Neural cell (in vitro differentiated cells): ENCODE measurements around the gene ERFL. TPM values are rescaled to one million over a fixed set of nuclear protein-coding genes. Genes with fewer than 3 reads are reported as not detected.

Experiments used
- H2AFZ ChIP-seq: fragments of 200-600, 300-800 bp; sonication (generic), shearing (Covaris generic); 2 replicates; pipeline ENCODE4 v1.6.0; 2014; ENCODE audit warnings: low read depth, mild to moderate bottlenecking, antibody characterized with exemption, low read length, moderate library complexity
- H3F3A ChIP-seq: fragments of 200-600 bp; shearing (Covaris generic); 2 replicates; pipeline ENCODE4 v1.6.1; 2016; ENCODE audit warnings: mild to moderate bottlenecking, moderate library complexity, mixed read lengths, antibody characterized with exemption, low read length; ENCODE audit not compliant: insufficient read depth, poor library complexity, severe bottlenecking
- H3K27ac ChIP-seq: fragments of 200-600, 300-800 bp; sonication (generic), shearing (Covaris generic); 2 replicates; pipeline ENCODE4 v1.5.1; 2014; ENCODE audit warnings: mild to moderate bottlenecking, low read length, moderate library complexity
- H3K27me3 ChIP-seq: fragments of 300-800, 200-600 bp; sonication (generic), shearing (Covaris generic); 2 replicates; pipeline ENCODE4 v1.6.0; 2014; ENCODE audit warnings: mild to moderate bottlenecking, low read depth, low read length, moderate library complexity; ENCODE audit not compliant: insufficient read depth
- H3K36me3 ChIP-seq: fragments of 300-800, 200-600 bp; sonication (generic), shearing (Covaris generic); 2 replicates; pipeline ENCODE4 v1.5.1; 2014; ENCODE audit warnings: mild to moderate bottlenecking, antibody characterized with exemption, low read length, moderate library complexity; ENCODE audit not compliant: insufficient read depth
- H3K4me2 ChIP-seq: fragments of 300-800, 200-600 bp; sonication (generic), shearing (Covaris generic); 2 replicates; pipeline ENCODE4 v1.6.0; 2014; ENCODE audit warnings: mild to moderate bottlenecking, low read length
- H3K4me3 ChIP-seq: fragments of 300-800, 200-600 bp; sonication (generic), shearing (Covaris generic); 2 replicates; pipeline ENCODE4 v1.5.1; 2014; ENCODE audit warnings: mild to moderate bottlenecking, low read length, moderate library complexity
- H3K79me2 ChIP-seq: fragments of 200-600 bp; shearing (Covaris generic); replicated peaks from 2 replicates; pipeline ENCODE4 v1.6.0; 2014; ENCODE audit warnings: mild to moderate bottlenecking, low read length, moderate library complexity; ENCODE audit not compliant: insufficient read depth
- H3K9ac ChIP-seq: fragments of 300-800, 200-600 bp; sonication (generic), shearing (Covaris generic); 2 replicates; pipeline ENCODE4 v1.6.1; 2016; ENCODE audit warnings: mild to moderate bottlenecking, low read length, mixed read lengths
- H3K9me2 ChIP-seq: fragments of 200-600 bp; shearing (Covaris generic); 2 replicates; pipeline ENCODE4 v1.6.1; 2016; ENCODE audit warnings: mild to moderate bottlenecking, low read length, mixed read lengths; ENCODE audit not compliant: insufficient read depth
- H3K9me3 ChIP-seq: fragments of 200-600, 300-800 bp; sonication (generic), shearing (Covaris generic); 2 replicates; pipeline ENCODE4 v1.6.1; 2016; ENCODE audit warnings: mild to moderate bottlenecking, mixed run types, low read length, moderate library complexity, mixed read lengths
- H4K20me1 ChIP-seq: fragments of 200-600 bp; shearing (Covaris generic); 2 replicates; pipeline ENCODE4 v1.6.1; 2016; ENCODE audit warnings: mild to moderate bottlenecking, mixed run types; ENCODE audit not compliant: insufficient read depth
- EP300 ChIP-seq: fragments of 450-650 bp; conservative IDR thresholded peaks from 2 replicates; pipeline ENCODE4 v1.6.1; 2014; ENCODE audit warnings: antibody characterized with exemption, mild to moderate bottlenecking, moderate library complexity; ENCODE audit not compliant: poor library complexity, severe bottlenecking
- EZH2 ChIP-seq: fragments of 200-600, 300-800 bp; shearing (Covaris generic), sonication (generic); IDR thresholded peaks from 2 replicates; pipeline ENCODE4 v1.6.1; 2014; ENCODE audit warnings: antibody characterized with exemption, low read length, borderline replicate concordance, mild to moderate bottlenecking; ENCODE audit not compliant: insufficient read depth, poor library complexity, severe bottlenecking
- MXI1 ChIP-seq: fragments of 450-650 bp; conservative IDR thresholded peaks from 2 replicates; pipeline ENCODE4 v1.6.1; 2014; ENCODE audit warnings: antibody characterized with exemption, mild to moderate bottlenecking; ENCODE audit not compliant: poor library complexity, severe bottlenecking
- POLR2AphosphoS5 ChIP-seq: IDR thresholded peaks from 2 replicates; pipeline ENCODE4 v1.6.1; 2012
- RAD21 ChIP-seq: fragments of 450-650 bp; conservative IDR thresholded peaks from 2 replicates; pipeline ENCODE4 v1.6.1; 2014; ENCODE audit warnings: antibody characterized with exemption, mild to moderate bottlenecking, moderate library complexity
- SMC3 ChIP-seq: fragments of 450-650 bp; conservative IDR thresholded peaks from 2 replicates; pipeline ENCODE4 v1.6.1; 2014; ENCODE audit warnings: antibody characterized with exemption, mild to moderate bottlenecking, moderate library complexity; ENCODE audit not compliant: poor library complexity
- TAF1 ChIP-seq: IDR thresholded peaks from 2 replicates; pipeline ENCODE4 v1.6.1; 2012; ENCODE audit warnings: low read depth
- polyA plus RNA-seq: library from polyadenylated mRNA; depleted of rRNA; stranded (reverse); fragments of >200 nt; gene quantifications from 2 replicates; pipeline ENCODE4 v1.2.3, GENCODE V29; 2014
- TF ChIP-seq, protein P1 (sequence below): fragments of 450-650 bp; IDR thresholded peaks from 2 replicates; pipeline ENCODE4 v1.5.1; 2014; ENCODE audit warnings: antibody characterized with exemption, mild to moderate bottlenecking, moderate library complexity; ENCODE audit not compliant: poor library complexity, severe bottlenecking
- TF ChIP-seq, protein P2 (sequence below): IDR thresholded peaks from 2 replicates; pipeline ENCODE4 v1.6.1; 2012; ENCODE audit warnings: borderline replicate concordance

Gene ERFL
- polyA plus RNA-seq, 1 donor from 2014 or later = 0.31 TPM

DNA sequence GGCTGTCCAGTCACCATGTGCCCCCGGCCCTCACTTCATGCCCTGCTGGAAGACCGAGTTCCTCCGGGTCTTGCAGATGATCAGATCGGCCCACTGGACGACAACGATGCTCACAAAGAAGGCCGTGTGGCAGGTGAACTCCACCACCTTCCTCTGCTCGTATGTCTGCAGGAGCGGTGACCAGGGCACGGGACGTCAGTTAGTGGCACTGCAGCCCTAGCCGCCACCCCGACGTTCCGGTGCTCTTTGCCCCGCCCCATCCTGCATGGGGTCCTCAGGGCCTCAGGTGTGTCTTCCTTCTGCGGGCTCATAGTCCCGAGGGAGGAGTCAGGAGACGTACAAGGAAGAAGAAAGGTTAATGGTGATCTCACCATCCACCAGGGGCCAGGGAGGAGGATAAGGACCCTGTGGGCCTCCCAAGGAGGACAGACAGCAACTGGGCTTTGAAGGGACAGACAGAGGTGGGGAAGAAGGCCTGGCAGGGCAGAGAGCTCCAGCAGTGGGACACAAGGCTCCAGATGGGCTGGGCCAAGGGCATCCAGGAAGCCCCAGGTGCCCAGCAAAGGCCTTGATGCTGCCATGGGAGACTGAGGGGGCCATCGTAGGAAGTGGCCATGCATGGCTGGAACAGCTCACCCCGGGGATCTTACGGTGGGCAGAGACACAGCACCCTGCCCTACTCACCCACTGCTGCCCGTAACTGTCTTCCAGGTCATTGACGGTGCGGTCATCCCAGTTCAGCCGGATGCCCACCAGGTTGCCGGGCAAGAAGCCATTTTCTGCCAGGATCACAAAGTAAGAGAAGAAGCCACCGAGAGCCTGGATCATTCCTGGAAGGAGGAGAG lies 40.7 kb upstream of the ERFL start:
- Histone ChIP-seq H3K9me2 (no peaks in the 10 kb centered on the region), H3K27me3 (no peaks in the 10 kb centered on the region), H2AFZ (no peak overlapping the region), H3K27ac (no peak overlapping the region), H3K9ac (no peak overlapping the region), H3K4me2 (no peak overlapping the region), H4K20me1 (no peaks in the 10 kb centered on the region), H3F3A (no peaks in the 10 kb centered on the region), H3K9me3 (no peaks in the 10 kb centered on the region), H3K4me3 (no peak overlapping the region), H3K79me2 (no peaks in the 10 kb centered on the region), H3K36me3 (no peaks in the 10 kb centered on the region)
- TF ChIP-seq POLR2AphosphoS5 (no peak), RAD21 (no peak), TAF1 (no peak), EP300 (no peak), SMC3 (no peak), EZH2 (no peak), MXI1 (no peak)
- TF ChIP-seq, protein P1, sequence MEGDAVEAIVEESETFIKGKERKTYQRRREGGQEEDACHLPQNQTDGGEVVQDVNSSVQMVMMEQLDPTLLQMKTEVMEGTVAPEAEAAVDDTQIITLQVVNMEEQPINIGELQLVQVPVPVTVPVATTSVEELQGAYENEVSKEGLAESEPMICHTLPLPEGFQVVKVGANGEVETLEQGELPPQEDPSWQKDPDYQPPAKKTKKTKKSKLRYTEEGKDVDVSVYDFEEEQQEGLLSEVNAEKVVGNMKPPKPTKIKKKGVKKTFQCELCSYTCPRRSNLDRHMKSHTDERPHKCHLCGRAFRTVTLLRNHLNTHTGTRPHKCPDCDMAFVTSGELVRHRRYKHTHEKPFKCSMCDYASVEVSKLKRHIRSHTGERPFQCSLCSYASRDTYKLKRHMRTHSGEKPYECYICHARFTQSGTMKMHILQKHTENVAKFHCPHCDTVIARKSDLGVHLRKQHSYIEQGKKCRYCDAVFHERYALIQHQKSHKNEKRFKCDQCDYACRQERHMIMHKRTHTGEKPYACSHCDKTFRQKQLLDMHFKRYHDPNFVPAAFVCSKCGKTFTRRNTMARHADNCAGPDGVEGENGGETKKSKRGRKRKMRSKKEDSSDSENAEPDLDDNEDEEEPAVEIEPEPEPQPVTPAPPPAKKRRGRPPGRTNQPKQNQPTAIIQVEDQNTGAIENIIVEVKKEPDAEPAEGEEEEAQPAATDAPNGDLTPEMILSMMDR = no peak
- TF ChIP-seq, protein P2, sequence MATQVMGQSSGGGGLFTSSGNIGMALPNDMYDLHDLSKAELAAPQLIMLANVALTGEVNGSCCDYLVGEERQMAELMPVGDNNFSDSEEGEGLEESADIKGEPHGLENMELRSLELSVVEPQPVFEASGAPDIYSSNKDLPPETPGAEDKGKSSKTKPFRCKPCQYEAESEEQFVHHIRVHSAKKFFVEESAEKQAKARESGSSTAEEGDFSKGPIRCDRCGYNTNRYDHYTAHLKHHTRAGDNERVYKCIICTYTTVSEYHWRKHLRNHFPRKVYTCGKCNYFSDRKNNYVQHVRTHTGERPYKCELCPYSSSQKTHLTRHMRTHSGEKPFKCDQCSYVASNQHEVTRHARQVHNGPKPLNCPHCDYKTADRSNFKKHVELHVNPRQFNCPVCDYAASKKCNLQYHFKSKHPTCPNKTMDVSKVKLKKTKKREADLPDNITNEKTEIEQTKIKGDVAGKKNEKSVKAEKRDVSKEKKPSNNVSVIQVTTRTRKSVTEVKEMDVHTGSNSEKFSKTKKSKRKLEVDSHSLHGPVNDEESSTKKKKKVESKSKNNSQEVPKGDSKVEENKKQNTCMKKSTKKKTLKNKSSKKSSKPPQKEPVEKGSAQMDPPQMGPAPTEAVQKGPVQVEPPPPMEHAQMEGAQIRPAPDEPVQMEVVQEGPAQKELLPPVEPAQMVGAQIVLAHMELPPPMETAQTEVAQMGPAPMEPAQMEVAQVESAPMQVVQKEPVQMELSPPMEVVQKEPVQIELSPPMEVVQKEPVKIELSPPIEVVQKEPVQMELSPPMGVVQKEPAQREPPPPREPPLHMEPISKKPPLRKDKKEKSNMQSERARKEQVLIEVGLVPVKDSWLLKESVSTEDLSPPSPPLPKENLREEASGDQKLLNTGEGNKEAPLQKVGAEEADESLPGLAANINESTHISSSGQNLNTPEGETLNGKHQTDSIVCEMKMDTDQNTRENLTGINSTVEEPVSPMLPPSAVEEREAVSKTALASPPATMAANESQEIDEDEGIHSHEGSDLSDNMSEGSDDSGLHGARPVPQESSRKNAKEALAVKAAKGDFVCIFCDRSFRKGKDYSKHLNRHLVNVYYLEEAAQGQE = no peak

DNA sequence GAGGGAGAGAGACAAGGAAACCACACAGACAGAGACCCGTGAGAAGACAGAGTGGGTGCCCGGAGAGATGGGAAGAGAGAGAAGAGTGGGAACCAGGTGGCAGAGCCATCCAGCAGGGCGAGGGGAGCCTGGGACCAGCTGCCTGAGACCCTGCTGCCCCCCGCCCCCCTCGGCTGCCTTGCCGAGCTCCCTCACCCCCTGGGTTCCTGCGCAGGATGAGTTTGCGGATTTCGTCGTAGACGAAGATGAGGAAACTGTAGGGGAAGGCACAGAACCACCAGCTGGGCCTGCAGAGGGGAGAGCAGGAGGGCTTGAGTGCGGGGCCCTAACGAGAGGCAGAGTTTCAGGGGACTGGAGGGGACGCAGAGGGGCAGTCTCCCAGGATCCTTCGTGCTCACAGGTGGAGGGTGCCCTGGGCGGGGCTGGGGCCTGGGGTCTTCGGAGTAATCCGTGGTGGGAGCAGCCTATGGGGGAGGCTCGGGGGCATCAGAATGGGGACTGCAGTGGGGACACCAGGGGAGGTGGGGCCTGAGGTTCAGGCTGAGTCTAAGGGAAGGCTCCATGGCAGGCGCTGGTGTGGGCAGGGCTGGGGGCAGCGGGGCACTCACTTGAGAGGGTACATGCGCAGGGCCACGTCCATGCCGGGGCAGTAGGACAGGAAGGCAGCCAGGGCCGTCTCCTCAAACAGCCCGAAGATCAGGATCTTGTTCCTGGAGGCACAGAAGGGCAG lies 39.0 kb upstream of the ERFL start:
- Histone ChIP-seq H3K9ac (no peak overlapping the region), H3F3A (no peaks in the 10 kb centered on the region), H3K36me3 (no peaks in the 10 kb centered on the region), H3K4me3 (no peak overlapping the region), H3K4me2 (no peak overlapping the region), H3K27me3 (no peaks in the 10 kb centered on the region), H3K9me2 (no peaks in the 10 kb centered on the region), H3K27ac (no peak overlapping the region), H2AFZ (no peak overlapping the region), H3K79me2 (no peaks in the 10 kb centered on the region), H4K20me1 (no peaks in the 10 kb centered on the region), H3K9me3 (no peaks in the 10 kb centered on the region)
- TF ChIP-seq SMC3 (no peak), EZH2 (no peak), MXI1 (no peak), RAD21 (no peak), TAF1 (no peak), POLR2AphosphoS5 (no peak), EP300 (no peak)
- TF ChIP-seq, protein P1 = no peak
- TF ChIP-seq, protein P2 = no peak
